Measurements from ENCODE around the gene LPAR1.

Gene LPAR1

GRCh38 chr9:110900917-110901316, 137.4 kb downstream of the LPAR1 start:
- H3K27ac ChIP-seq, result no peak overlapping the region
- TF ChIP-seq ZFX (IDR thresholded peaks at IDR 0.05) (no peak), CTCF (conservative IDR thresholded peaks at IDR 0.05) (no peak)

GRCh38 chr9:110900456-110900855, 137.8 kb downstream of the LPAR1 start:
- no peak overlapping the region for H3K27ac ChIP-seq

GRCh38 chr9:110898866-110899265, 139.4 kb downstream of the LPAR1 start:
- H3K27ac ChIP-seq, result no peak overlapping the region
- TF ChIP-seq CTCF (conservative IDR thresholded peaks at IDR 0.05) (no peak), ZFX (IDR thresholded peaks at IDR 0.05) (no peak)

More at GRCh38 chr9:110900456-110900855, 137.8 kb downstream of the LPAR1 start:
- TF ChIP-seq ZFX (IDR thresholded peaks at IDR 0.05) (no peak), CTCF (conservative IDR thresholded peaks at IDR 0.05) (no peak)

- TF ChIP-seq ZFX (IDR thresholded peaks at IDR 0.05) (no peak), CTCF (conservative IDR thresholded peaks at IDR 0.05) (no peak)
- H3K27ac ChIP-seq, result no peak overlapping the region
Observed at GRCh38 chr9:110898358-110898757, 139.9 kb downstream of the LPAR1 start.

GRCh38 chr9:110897943-110898342, 140.3 kb downstream of the LPAR1 start:
- no peak for TF ChIP-seq ZFX (IDR thresholded peaks at IDR 0.05)
- no peak for TF ChIP-seq CTCF (conservative IDR thresholded peaks at IDR 0.05)
- no peak overlapping the region for H3K27ac ChIP-seq

- no peak overlapping the region for H3K27ac ChIP-seq
- TF ChIP-seq CTCF (conservative IDR thresholded peaks at IDR 0.05) (no peak), ZFX (IDR thresholded peaks at IDR 0.05) (no peak)
Observed at GRCh38 chr9:110895147-110895905, 142.9 kb downstream of the LPAR1 start.

- no peak for TF ChIP-seq CTCF (conservative IDR thresholded peaks at IDR 0.05)
- no peak for TF ChIP-seq ZFX (IDR thresholded peaks at IDR 0.05)
Observed at GRCh38 chr9:110894731-110895130, 143.5 kb downstream of the LPAR1 start.

More at GRCh38 chr9:110894731-110895130, 143.5 kb downstream of the LPAR1 start:
- H3K27ac ChIP-seq, result no peak overlapping the region
